Mammary epithelial cell (primary cell): Measurements from ENCODE around the gene DGKG.

Source experiments
- EZH2 ChIP-seq: IDR thresholded peaks from 2 replicates; pipeline ENCODE4 v1.6.1; 2012; ENCODE audit warnings: low read length, inconsistent platforms, borderline replicate concordance
- TF ChIP-seq, protein P1 (sequence below), 2 donors: IDR thresholded peaks in 1 of 2; conservative IDR thresholded peaks in 1 of 2; 2 replicates each; pipeline ENCODE4 v1.5.1; 2011 to 2012; ENCODE audit warnings: inconsistent platforms in 2 of 2, low read length in 2 of 2, mild to moderate bottlenecking in 2 of 2, control low read depth in 1 of 2, low read depth in 1 of 2; ENCODE audit not compliant: insufficient read depth in 1 of 2; ENCODE audit errors: extremely low read depth in 1 of 2

DNA sequence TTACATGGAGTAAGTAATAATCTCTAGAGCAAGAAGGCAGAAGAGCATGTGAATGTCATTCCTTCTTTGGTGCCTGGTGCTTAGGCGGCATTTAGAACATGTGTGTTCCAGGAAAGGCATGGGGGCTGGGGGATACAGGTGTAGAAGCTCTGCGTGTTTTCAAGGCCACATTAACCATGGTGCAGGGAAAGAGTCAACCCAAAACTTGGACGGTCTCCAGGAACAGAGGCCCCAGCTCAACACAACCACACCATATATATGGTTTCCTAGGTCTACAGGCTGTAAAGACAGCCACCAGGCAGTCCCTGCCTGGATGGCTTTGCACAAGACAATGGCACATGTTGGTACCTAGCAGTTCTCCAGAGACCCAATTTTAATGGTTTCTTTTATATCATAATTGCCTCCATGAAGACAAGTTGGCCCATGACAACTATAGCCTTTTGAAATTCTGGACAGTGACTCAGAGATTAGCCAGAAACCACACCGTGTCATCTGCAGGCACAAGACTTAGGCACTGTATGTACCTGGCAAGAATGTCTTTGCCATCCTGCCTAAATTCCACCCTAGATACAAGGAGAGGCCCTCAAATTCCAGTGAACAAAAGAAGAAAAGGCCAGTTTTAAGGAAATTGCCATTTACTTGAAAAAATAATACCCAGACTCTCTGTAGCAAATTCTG is 25.0 kb upstream of the DGKG start:
- TF ChIP-seq, protein P1, sequence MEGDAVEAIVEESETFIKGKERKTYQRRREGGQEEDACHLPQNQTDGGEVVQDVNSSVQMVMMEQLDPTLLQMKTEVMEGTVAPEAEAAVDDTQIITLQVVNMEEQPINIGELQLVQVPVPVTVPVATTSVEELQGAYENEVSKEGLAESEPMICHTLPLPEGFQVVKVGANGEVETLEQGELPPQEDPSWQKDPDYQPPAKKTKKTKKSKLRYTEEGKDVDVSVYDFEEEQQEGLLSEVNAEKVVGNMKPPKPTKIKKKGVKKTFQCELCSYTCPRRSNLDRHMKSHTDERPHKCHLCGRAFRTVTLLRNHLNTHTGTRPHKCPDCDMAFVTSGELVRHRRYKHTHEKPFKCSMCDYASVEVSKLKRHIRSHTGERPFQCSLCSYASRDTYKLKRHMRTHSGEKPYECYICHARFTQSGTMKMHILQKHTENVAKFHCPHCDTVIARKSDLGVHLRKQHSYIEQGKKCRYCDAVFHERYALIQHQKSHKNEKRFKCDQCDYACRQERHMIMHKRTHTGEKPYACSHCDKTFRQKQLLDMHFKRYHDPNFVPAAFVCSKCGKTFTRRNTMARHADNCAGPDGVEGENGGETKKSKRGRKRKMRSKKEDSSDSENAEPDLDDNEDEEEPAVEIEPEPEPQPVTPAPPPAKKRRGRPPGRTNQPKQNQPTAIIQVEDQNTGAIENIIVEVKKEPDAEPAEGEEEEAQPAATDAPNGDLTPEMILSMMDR (conservative IDR thresholded peaks at IDR 0.05 in 1 of 2, IDR thresholded peaks at IDR 0.05 in 1 of 2; ENCODE audit: extremely low read depth in 1 of 2, insufficient read depth in 1 of 2, low read depth in 1 of 2, low read length in 2 of 2): no peak
- no peak for TF ChIP-seq EZH2
